IMR-90 (cell line): ENCODE results near the gene VHLL. TPM values are rescaled to one million over a fixed set of nuclear protein-coding genes. Genes with fewer than 3 reads are reported as not detected.

Experiments
- ATAC-seq: fragments of 200-7000 bp; cut with Tn5 transposase; 2 replicates; pipeline ENCODE4 v1.9.1; 2020; ENCODE audit warnings: low read depth, mild to moderate bottlenecking, moderate library complexity
- BruUV-seq: library from RNA; stranded (reverse); fragments of 400-500 nt; replicated peaks from 2 replicates; lab custom pipeline; 2021; lab: Mats Ljungman, UMichigan
- CTCF ChIA-PET: fragments of 300-600 bp; formaldehyde crosslinking; extraction: SDS; loops from one replicate; lab custom pipeline; 2021; ENCODE audit warnings: antibody characterized with exemption; lab: Yijun Ruan, JAX
- POLR2A ChIA-PET: fragments of 300-600 bp; sonication (Branson Sonifier 250); formaldehyde crosslinking; loops from one replicate; lab custom pipeline; 2022; ENCODE audit warnings: antibody characterized with exemption; ENCODE audit not compliant: unreplicated experiment; lab: Charles Lee
- DNase-seq: peaks from one replicate; pipeline ENCODE4 v3.0.0; 2013
- H2AFZ ChIP-seq: replicated peaks from 2 replicates; pipeline ENCODE3; 2013; ENCODE audit warnings: low read length, mild to moderate bottlenecking; ENCODE audit not compliant: poor library complexity
- H2AK5ac ChIP-seq: 2 replicates; pipeline ENCODE4 v1.6.1; 2013; ENCODE audit warnings: low read depth, low read length, inconsistent platforms
- H2AK9ac ChIP-seq: replicated peaks from 2 replicates; pipeline ENCODE3; 2013; ENCODE audit warnings: mild to moderate bottlenecking, low read depth, low read length, moderate library complexity; ENCODE audit not compliant: poor library complexity
- H2BK120ac ChIP-seq: 2 replicates; pipeline ENCODE4 v1.6.1; 2013; ENCODE audit warnings: low read depth, low read length, inconsistent platforms
- H2BK15ac ChIP-seq: 3 replicates; pipeline ENCODE4 v1.6.1; 2013; ENCODE audit warnings: low read depth, low read length, inconsistent platforms
- H2BK20ac ChIP-seq: 2 replicates; pipeline ENCODE4 v1.6.1; 2013; ENCODE audit warnings: low read depth, mild to moderate bottlenecking, inconsistent platforms, low read length, moderate library complexity
- H2BK5ac ChIP-seq: 2 replicates; pipeline ENCODE4 v1.6.1; 2013; ENCODE audit warnings: mild to moderate bottlenecking, low read depth, low read length, inconsistent platforms; ENCODE audit not compliant: poor library complexity, severe bottlenecking
- H3K14ac ChIP-seq: replicated peaks from 2 replicates; pipeline ENCODE4 v1.6.1; 2013; ENCODE audit warnings: low read depth, low read length, inconsistent platforms
- H3K18ac ChIP-seq: 2 replicates; pipeline ENCODE4 v1.6.1; 2013; ENCODE audit warnings: low read depth, low read length, control low read depth
- H3K23ac ChIP-seq: 2 replicates; pipeline ENCODE4 v1.6.1; 2013; ENCODE audit warnings: low read depth, low read length, inconsistent platforms
- H3K27ac ChIP-seq: 2 replicates; pipeline ENCODE4 v1.5.1; 2013; ENCODE audit warnings: mild to moderate bottlenecking, control low read depth, low read length; ENCODE audit not compliant: insufficient read depth
- H3K27me3 ChIP-seq: 2 replicates; pipeline ENCODE4 v1.6.1; 2013; ENCODE audit warnings: low read length; ENCODE audit not compliant: control insufficient read depth, insufficient read depth
- H3K36me3 ChIP-seq: 2 replicates; pipeline ENCODE4 v1.6.1; 2013; ENCODE audit warnings: low read length, mixed read lengths; ENCODE audit not compliant: control insufficient read depth, insufficient read depth
- H3K4ac ChIP-seq: 2 replicates; pipeline ENCODE4 v1.6.1; 2013; ENCODE audit warnings: low read depth, low read length, inconsistent platforms
- H3K4me1 ChIP-seq: 2 replicates; pipeline ENCODE4 v1.6.1; 2013; ENCODE audit warnings: low read length, mixed read lengths; ENCODE audit not compliant: control insufficient read depth, insufficient read depth
- H3K4me2 ChIP-seq: 2 replicates; pipeline ENCODE4 v1.6.1; 2013; ENCODE audit warnings: low read depth, mild to moderate bottlenecking, control low read depth, low read length, moderate library complexity
- H3K4me3 ChIP-seq: 2 replicates; pipeline ENCODE4 v1.5.1; 2013; ENCODE audit warnings: low read depth, mild to moderate bottlenecking, control low read depth, low read length, moderate library complexity; ENCODE audit not compliant: insufficient read depth
- H3K56ac ChIP-seq: 2 replicates; pipeline ENCODE4 v1.6.1; 2013; ENCODE audit warnings: low read length, inconsistent platforms; ENCODE audit not compliant: insufficient read depth; ENCODE audit errors: extremely low read depth
- H3K79me1 ChIP-seq, 2 experiments: 2 replicates each; pipeline ENCODE4 v1.6.1; 2013; ENCODE audit warnings: low read length in 2 of 2, inconsistent platforms in 1 of 2, low read depth in 1 of 2
- H3K9ac ChIP-seq: 2 replicates; pipeline ENCODE4 v1.6.1; 2013; ENCODE audit warnings: low read depth, low read length, control low read depth
- H3K9me1 ChIP-seq: 2 replicates; pipeline ENCODE4 v1.6.1; 2013; ENCODE audit warnings: low read length, inconsistent platforms; ENCODE audit not compliant: insufficient read depth
- H3K9me3 ChIP-seq: 2 replicates; pipeline ENCODE4 v1.6.1; 2013; ENCODE audit warnings: low read length; ENCODE audit not compliant: control insufficient read depth, insufficient read depth
- H4K20me1 ChIP-seq: 2 replicates; pipeline ENCODE4 v1.6.1; 2013; ENCODE audit warnings: low read length, inconsistent platforms; ENCODE audit not compliant: insufficient read depth
- H4K5ac ChIP-seq: 2 replicates; pipeline ENCODE4 v1.6.1; 2013; ENCODE audit warnings: mild to moderate bottlenecking, low read depth, low read length, control low read depth
- H4K8ac ChIP-seq, 2 experiments: 2 replicates each; pipeline ENCODE4 v1.6.1; 2013; ENCODE audit warnings: low read depth in 2 of 2, low read length in 2 of 2, control low read depth in 1 of 2, inconsistent platforms in 1 of 2
- H4K91ac ChIP-seq: 2 replicates; pipeline ENCODE4 v1.6.1; 2013; ENCODE audit warnings: low read depth, low read length, inconsistent platforms; ENCODE audit not compliant: insufficient read depth
- BHLHE40 ChIP-seq: fragments of 150-350 bp; IDR thresholded peaks from 2 replicates; pipeline ENCODE4 v1.6.1; 2016; ENCODE audit warnings: mild to moderate bottlenecking, low read depth, low read length
- CEBPB ChIP-seq: IDR thresholded peaks from 2 replicates; pipeline ENCODE4 v1.6.1; 2012; ENCODE audit warnings: low read depth, low read length, improper control_type of control experiment
- CHD1 ChIP-seq: IDR thresholded peaks from 2 replicates; pipeline ENCODE4 v1.6.1; 2012; ENCODE audit warnings: low read depth, low read length, improper control_type of control experiment
- CTCF ChIP-seq: conservative IDR thresholded peaks from 2 replicates; pipeline ENCODE4 v1.5.1; 2012; ENCODE audit warnings: mild to moderate bottlenecking, low read depth, low read length, improper control_type of control experiment
- ELK1 ChIP-seq: fragments of 150-350 bp; IDR thresholded peaks from 2 replicates; pipeline ENCODE4 v1.6.1; 2016; ENCODE audit warnings: low read depth, mild to moderate bottlenecking, low read length, moderate library complexity, borderline replicate concordance
- FOS ChIP-seq: fragments of 150-350 bp; IDR thresholded peaks from 2 replicates; pipeline ENCODE4 v1.6.1; 2016; ENCODE audit warnings: low read depth, low read length
- MAFK ChIP-seq: IDR thresholded peaks from 2 replicates; pipeline ENCODE4 v1.6.1; 2012; ENCODE audit warnings: low read depth, low read length, improper control_type of control experiment
- MAZ ChIP-seq: IDR thresholded peaks from 2 replicates; pipeline ENCODE4 v1.6.1; 2012; ENCODE audit warnings: low read depth, mild to moderate bottlenecking, low read length, improper control_type of control experiment, moderate library complexity, borderline replicate concordance
- MXI1 ChIP-seq: IDR thresholded peaks from 2 replicates; pipeline ENCODE4 v1.6.1; 2012; ENCODE audit warnings: low read depth, mild to moderate bottlenecking, low read length, moderate library complexity, borderline replicate concordance
- NFE2L2 ChIP-seq: fragments of 150-350 bp; IDR thresholded peaks from 2 replicates; pipeline ENCODE4 v1.6.1; 2016; ENCODE audit warnings: low read depth, mild to moderate bottlenecking, low read length
- POLR2A ChIP-seq: IDR thresholded peaks from 2 replicates; pipeline ENCODE4 v1.6.1; 2012; ENCODE audit warnings: mild to moderate bottlenecking, low read depth, low read length
- RAD21 ChIP-seq: IDR thresholded peaks from 2 replicates; pipeline ENCODE4 v1.6.1; 2012; ENCODE audit warnings: low read length, improper control_type of control experiment
- RCOR1 ChIP-seq: IDR thresholded peaks from 2 replicates; pipeline ENCODE4 v1.6.1; 2012; ENCODE audit warnings: mild to moderate bottlenecking, low read length, improper control_type of control experiment; ENCODE audit not compliant: insufficient replicate concordance
- RFX5 ChIP-seq: IDR thresholded peaks from 2 replicates; pipeline ENCODE4 v1.8.0; 2012; ENCODE audit warnings: low read depth, mild to moderate bottlenecking, low read length, moderate library complexity
- SMC3 ChIP-seq: fragments of 150-350 bp; IDR thresholded peaks from 2 replicates; pipeline ENCODE4 v1.6.1; 2016; ENCODE audit warnings: low read depth, mild to moderate bottlenecking, antibody characterized with exemption, low read length, moderate library complexity
- USF2 ChIP-seq: fragments of 150-350 bp; IDR thresholded peaks from 2 replicates; pipeline ENCODE4 v1.6.1; 2017; ENCODE audit warnings: mild to moderate bottlenecking, antibody characterized with exemption, low read length, low read depth
- WGBS, 2 experiments: methylation state at CpG; one replicate each; pipeline versions ENCODE4 v1.1.5 to v1.1.7; 2013; ENCODE audit warnings: missing lambda C conversion rate in 2 of 2; ENCODE audit not compliant: insufficient read length in 1 of 2; ENCODE audit errors: extremely low coverage in 2 of 2; 5-methylcytosine and 5-hydroxymethylcytosine counted together
- dilution Hi-C: fragments of 300-500 bp; cut with HindIII; formaldehyde crosslinking; loops from one replicate; pipeline ENCODE4 v1.14.3; 2018; ENCODE audit warnings: low sequenced_read_pairs; ENCODE audit not compliant: unreplicated experiment
- in situ Hi-C: fragments of 300-500 bp; cut with MboI; formaldehyde crosslinking; loops from 3 replicates; pipeline ENCODE4 v1.14.3; 2019; ENCODE audit warnings: low sequenced_read_pairs, inconsistent platforms, mixed read lengths
- intact Hi-C: fragments of 100-400 bp; cut with micrococcal nuclease; formaldehyde crosslinking; loops from 2 replicates; pipeline ENCODE4 v1.10.0; 2022
- polyA plus RNA-seq, 3 experiments: library from polyadenylated mRNA; depleted of rRNA; stranded (reverse); fragments of >200 nt; gene quantifications; 2 replicates each; pipeline ENCODE4 v1.2.3, GENCODE V29; 2012; ENCODE audit warnings: low replicate concordance in 1 of 3
- total RNA-seq: library from RNA; depleted of rRNA; stranded (reverse); fragments of >200 nt; gene quantifications from 2 replicates; pipeline ENCODE4 v1.2.3, GENCODE V29; 2012

Gene VHLL
- total and polyA plus RNA-seq, 2 of the 4 experiments (the other 2 are of a cell fraction), result not detected

- DNase-seq (no peak), ATAC-seq (no peak)
- Histone ChIP-seq H2BK15ac (no peak within 1 kb of the TSS; the same call in 2 of the 3 replicates), H4K8ac (peak within 1 kb of the TSS; percentile 59 to 99), H3K36me3 (peaks cover 10% of the 10 kb centered on the region; the same call in 1 of the 2 replicates), H3K4me2 (peak within 1 kb of the TSS; percentile 83), H3K9me1 (peaks cover 7% of the 10 kb centered on the region), H2BK120ac (peak within 1 kb of the TSS; percentile 18; the same call in 1 of the 2 replicates), H3K9ac (peak within 1 kb of the TSS; percentile 76), H3K56ac (peak within 1 kb of the TSS; percentile 77), H3K79me1 (peaks cover 31 to 54% of the 10 kb centered on the region in 2 experiments; a peak in 3 of 4 replicates), H3K4me1 (peaks cover 9% of the 10 kb centered on the region), H2BK20ac (no peak within 1 kb of the TSS), H3K4me3 (peak within 1 kb of the TSS; percentile 67), H3K14ac (peak within 1 kb of the TSS; percentile 99), H4K5ac (peak within 1 kb of the TSS; percentile 74), H2BK5ac (peak within 1 kb of the TSS; percentile 67), H3K4ac (peak within 1 kb of the TSS; percentile 95), H2AK9ac (peak within 1 kb of the TSS; percentile 92), H4K20me1 (peaks cover 24% of the 10 kb centered on the region), H2AFZ (peak within 1 kb of the TSS; percentile 92), H2AK5ac (peak within 1 kb of the TSS; percentile 63), H3K9me3 (no peaks in the 10 kb centered on the region), H3K27me3 (no peaks in the 10 kb centered on the region), H4K91ac (peak within 1 kb of the TSS; percentile 85), H3K23ac (peak within 1 kb of the TSS; percentile 97; the same call in 1 of the 2 replicates), H3K27ac (peak within 1 kb of the TSS; percentile 62), H3K18ac (no peak within 1 kb of the TSS; the same call in 1 of the 2 replicates)
- no CpG with 5 or more reads among the region's 7 CpGs for WGBS, 2 experiments
- ChIA-PET CTCF (no interaction called here), POLR2A (no interaction called here)
- no TSS peak for BruUV-seq
- TF ChIP-seq FOS (no peak), RAD21 (no peak), RCOR1 (no peak), MAZ (no peak), NFE2L2 (no peak), ELK1 (no peak), CEBPB (no peak), CTCF (no peak), MXI1 (no peak), MAFK (no peak), CHD1 (no peak), RFX5 (no peak), SMC3 (no peak), BHLHE40 (no peak), USF2 (no peak), POLR2A (no peak)
- in situ Hi-C loops, result no loop called here
- intact Hi-C loops, result no loop called here
- dilution Hi-C loops, result no loop called here
These were observed 15.0 kb downstream of the VHLL start, which contains the start of gene TMEM79 for GRCh38 chr1:156284112-156284511. Gene TMEM79, plus strand, starts transcription at chr1:156284325. Its CDS starts 902 bp downstream, at chr1:156285227.
